HG02884 (cell line): Measurements from ENCODE around the gene SPACA5.
"Not testable (repeated sequence)": the region's sequence is repeated elsewhere in the genome, so short reads cannot be mapped to it uniquely, and the experiment has no call there.

ENCODE experiments used
- ATAC-seq: cut with Tn5 transposase; IDR thresholded peaks from one replicate; pipeline ENCODE4 v1.9.1; 2021; ENCODE audit warnings: mild to moderate bottlenecking, moderate library complexity; ENCODE audit not compliant: unreplicated experiment

Gene SPACA5

DNA sequence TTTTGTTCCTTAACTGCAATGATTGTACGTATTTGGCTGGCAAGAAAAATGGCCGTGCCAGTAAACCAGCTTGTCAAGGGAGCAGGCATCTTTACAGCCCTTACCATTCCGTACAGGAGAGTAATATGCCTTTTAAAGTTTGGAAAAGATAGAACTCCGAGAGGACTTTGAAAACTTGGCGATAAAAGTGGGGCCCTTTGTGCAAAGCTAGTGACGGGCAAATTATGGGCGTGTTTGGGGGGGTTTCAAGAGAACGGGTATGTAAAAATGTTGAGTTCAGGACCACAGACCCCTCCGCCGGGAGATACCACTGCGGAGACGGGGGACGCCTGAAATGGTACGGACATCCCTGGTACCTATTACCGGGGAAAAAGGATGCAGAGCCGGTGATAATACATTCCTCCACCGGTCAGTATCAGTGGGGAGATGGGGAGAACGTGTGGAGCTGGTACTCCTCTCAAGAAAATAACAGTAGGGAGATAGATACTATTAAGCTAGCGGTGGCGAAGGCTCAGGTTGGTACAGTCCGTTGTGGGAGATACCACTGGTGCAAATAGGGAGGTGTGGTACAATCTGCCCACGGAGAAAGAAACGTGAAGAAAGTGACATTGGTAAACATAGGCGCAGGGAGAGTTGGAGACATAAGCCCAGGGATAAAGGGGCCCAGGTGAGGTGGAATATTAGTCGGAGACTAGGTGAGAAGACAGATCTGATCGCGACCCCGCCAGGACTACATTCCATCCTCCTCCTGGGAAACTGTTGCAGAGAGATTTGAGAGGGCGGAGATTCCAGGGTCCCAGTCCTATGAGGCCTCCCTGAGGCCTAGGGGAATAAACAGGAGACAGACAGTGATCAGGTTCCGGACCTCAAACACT is 14.5 kb downstream of the SPACA5 start:
- ATAC-seq: no peak

DNA sequence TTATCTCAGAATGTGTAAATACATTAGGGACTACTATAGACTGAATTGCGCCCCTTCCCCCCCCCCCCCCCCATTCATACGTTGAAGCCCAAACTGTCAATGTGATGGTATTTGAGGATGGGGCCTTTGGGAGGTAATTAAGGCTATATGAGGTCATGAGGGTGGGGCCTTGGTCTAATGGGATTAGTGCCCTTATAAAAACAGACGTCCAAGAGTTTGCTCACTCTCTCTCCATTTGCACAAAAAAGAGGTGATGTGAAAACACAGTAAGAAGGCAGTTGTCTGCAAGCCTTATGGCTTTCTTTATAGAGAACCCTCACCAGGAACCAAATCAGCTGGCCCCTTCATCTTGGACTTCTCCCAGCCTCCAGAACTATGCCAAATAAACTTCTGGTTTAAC is 15.3 kb downstream of the SPACA5 start:
- no peak for ATAC-seq

DNA sequence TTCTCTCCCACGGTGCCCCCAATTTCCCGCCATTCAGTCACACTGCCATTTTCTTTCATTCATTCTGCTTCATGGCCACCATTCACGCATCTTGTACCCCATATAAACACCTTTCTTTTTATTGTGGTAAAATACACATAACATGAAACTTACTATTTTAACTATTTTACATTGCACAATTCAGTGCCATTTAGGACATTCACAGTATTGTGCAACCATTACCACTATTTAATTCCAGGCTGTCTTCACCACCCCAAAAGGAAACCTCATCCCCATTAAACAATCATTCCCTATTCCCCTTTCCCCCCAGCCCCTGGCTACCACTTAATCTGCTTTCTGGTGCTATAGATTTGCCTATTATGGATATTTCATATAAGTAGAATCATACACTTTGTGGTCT is 15.9 kb downstream of the SPACA5 start:
- ATAC-seq: no peak

DNA sequence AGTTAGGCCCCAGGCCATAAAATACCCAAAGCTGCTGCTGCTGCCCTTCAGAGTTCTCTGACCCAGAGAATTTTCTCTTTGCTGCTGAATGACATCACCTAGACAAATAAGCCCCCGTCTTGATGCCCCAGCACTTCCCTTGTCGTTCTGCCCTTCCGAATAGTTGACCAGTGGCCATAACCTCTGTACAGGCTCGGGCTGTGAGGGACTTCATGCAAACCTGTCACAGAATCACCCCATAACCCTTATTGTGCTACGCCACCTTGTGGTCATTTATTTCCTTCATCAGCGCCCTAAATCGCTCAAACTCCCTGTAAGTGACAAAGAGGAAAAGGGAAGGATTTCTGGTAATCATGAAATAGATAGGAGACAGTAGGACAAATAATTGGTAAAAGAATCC is 18.8 kb downstream of the SPACA5 start:
- no peak for ATAC-seq

DNA sequence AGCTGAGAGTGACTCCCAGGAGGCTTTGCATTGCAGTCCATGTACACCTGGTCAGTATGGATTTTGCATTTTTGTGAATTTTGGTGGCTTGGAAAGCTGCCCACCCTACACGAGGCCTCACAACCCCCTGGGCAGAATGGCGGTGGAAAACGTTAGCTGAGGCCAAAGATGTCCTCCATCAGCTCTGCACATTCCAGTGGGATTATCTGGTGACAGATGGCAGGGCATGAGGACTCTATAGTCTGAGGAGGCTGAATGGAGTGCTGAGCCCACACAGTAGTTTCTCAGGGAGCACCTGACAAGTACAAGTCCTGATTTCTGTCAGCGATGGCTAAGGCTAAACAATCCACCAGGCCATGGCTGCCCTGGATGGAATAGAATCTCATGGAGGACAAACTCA is 20.8 kb downstream of the SPACA5 start:
- ATAC-seq: not testable (repeated sequence)

DNA sequence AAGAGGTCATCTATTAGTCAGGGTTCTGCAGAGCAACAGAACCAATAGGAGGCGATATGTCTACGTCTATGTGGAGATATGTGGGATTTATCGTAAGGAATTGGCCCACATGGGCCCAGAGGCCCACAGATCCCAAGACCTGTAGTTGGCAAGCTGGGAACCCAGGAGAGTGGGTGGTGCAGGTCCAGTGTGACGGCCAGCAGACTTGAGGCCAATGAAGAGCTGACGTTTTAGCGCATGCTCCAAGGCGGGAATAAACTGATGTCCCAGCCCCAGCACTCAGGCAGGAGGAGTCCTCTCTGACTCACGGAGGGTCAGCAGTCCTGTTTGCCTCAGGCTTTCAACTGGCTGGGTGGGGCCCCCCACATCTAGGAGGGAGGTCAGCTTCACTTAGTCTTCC is 21.3 kb downstream of the SPACA5 start:
- no peak for ATAC-seq

DNA sequence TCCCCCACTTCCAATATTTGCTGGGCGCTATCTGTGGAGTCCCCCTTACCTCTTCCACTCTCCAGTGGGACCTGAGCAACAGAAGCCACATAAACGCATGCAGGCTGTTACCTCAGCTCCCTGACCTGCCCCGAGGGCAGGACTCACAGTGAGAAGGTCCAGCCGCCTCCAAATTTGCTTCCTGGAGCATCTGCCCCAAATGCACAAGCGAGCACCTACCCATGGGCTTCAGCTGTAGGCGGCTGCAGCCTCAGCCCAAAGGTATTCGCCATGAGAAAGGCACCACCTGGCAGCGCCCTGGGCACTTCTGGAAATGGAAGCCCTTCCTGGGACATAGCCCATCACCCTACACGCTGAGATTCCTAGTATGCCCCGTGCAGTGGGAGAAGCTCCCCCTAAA is 23.4 kb downstream of the SPACA5 start:
- ATAC-seq: no peak

DNA sequence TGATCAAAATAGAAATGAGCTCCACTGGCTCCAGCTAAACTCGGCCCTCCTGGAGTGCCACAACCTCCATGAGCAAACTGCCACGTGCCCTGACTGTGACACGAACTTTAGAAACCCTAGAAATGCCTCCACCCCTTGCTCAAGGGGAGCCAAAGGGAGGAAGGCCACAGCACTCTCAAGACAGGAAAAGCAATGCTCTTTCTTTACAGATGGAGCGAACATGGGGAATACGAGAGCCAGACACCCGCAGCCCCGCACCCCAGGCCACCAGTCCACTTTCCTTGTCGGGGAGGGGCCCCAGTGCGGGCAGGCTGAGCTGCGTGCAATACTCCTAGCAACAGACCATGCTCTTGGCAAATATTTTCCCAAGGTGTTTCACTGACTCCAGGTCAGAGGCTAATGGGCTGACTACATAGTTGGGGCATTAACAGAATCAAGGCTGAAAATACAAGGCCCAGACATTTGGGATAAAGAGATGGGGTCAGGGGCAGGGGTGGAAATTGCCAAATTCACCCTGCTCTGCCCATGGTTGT is 23.9 kb downstream of the SPACA5 start:
- ATAC-seq: not testable (repeated sequence)

DNA sequence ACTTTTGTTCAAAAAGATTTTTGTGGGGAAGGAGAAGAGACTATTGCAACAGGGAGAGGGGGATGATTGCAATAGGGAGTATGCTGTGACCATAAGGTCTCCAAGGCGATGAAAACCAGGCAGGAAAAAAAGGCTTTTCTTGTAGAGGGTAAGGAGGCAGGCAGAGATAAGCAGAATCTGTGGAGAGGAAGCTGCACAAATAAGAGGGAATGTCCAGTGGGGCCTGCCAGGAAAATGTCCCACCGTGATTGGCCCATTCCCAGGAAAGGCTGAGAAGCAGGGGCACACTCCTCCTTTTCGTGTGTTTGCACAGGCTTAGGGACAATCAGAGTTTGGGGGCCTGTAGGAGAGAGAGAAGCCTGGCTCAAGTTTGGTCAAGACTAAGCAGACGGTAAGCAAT is 29.1 kb downstream of the SPACA5 start:
- no peak for ATAC-seq

DNA sequence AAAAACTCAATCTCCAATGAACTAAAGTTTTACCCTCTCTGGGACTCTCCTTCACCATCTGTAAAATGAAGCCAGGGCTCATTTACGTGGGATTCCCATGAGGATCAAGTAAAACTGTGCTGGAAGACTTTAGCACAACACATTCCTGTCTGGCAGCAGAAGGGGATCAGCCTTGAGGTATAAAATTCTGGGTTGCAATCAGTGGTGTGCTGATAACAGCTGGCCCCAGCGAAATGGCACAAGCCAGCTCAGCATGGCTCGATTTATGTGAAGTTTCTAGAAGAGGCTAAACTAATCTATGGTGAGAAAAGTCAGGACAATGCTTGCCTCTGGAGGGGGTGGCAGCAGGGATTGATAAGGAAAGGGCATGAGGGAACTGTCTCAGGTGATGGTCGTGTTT is 36.3 kb downstream of the SPACA5 start:
- ATAC-seq: no peak

DNA sequence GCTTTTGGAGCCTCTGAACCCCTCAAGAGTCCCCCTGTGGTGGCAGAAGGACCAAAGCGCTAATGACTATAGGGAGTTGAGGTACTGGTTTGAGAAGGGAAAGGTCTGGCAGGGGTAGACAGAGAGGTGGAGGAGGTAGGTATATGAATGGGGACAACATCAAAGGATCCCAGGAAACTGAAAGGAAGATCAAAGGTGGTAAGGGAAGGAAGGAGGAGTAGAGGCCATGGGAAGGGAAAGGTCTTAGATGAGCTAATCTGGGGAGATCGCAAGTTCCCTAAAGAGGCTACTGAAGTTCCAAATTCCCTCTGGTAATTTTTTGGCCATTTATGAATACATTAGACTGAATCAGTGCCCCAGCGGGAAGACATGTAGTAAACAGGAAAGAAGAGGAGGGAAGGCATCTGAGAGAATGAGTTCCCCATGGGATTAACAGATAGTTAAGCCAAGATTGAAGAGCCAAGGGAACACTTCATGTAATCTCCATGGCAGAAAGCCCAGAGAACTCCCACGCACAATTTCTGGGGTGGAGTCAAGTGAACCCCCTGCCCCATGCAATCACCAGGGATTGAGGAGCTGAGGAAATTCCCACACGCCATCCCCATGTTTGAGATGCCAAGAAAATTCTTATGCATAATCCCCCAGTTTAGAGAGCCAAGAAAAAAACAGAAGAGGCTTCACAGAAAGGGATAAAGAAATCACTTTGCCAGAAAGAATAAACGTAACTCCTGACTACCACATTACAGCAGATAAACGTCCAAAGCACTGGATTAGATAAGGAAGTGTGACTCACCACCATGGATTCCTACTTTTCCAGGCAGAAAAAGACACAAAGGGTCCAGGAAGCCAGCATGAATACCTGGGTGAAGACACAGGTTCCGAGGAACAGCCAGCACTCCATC is 38.9 kb downstream of the SPACA5 start:
- ATAC-seq: no peak

DNA sequence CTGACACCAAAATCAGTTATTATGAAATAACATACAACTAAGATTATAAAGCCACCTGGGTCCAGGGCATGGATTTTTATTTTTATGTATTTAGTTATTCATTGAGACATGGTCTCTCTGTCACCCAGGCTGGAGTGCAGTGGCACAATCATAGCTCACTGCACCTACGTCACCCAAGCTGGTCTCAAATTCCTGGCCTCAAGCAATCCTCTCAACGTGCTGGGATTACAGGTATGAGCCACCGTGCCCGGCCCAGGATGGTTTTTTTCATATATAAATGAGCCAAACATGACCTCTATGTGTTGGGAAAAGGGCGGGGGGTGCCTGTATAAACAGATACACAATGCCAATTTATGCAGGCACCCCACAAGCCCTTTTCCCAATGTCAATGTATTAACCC is 40.1 kb downstream of the SPACA5 start:
- ATAC-seq: no peak

DNA sequence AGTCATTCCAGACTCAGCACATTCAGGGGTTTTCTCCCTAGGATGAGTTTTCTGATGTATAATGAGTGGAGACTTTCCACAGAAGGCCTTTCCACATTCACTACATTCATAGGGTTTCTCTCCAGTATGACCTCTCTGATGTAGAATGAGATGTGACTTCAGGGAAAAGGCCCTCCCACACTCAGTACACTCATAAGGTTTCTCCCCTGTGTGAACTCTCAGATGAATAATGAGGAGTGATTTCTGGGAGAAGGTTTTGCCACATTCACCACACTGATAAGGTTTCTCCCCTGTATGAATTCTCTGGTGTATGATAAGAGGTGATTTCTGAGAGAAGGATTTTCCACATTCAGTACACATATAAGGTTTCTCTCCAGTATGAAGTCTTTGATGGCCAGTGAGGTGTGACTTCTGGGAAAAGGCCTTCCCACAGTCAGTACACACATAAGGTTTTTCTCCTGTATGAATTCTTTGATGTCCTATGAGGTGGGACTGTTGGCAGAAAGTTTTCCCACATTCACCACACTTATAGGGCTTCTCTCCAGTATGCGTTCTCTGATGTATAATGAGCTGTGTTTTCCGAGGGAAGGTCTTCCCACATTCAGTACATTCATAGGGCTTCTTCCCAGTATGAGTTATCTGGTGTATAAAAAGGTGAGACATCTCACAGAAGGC is 52.0 kb downstream of the SPACA5 start:
- no peak for ATAC-seq

DNA sequence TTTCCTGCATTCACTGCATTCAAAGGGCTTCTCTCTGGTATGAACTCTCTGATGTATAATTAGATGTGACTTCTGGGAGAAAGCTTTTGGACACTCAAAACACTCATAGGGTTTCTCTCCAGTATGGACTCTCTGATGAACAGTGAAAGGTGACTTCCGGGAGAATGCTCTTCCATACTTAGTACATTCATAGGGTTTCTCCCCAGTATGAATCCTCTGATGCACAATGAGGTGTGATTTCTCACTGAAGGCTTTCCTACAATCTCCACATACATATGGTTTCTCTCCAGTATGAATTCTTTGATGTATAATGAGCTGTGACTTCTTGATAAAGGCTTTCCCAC is 52.5 kb downstream of the SPACA5 start:
- ATAC-seq: no peak
